HG02870 (cell line): ENCODE results near the gene HOXC10.

Source experiments
- ATAC-seq: cut with Tn5 transposase; IDR thresholded peaks from one replicate; pipeline ENCODE4 v1.9.1; 2021; ENCODE audit warnings: mild to moderate bottlenecking, moderate library complexity; ENCODE audit not compliant: unreplicated experiment

The HOXC10 gene

GRCh38 chr12:53964315-53964713 is 20.6 kb upstream of the HOXC10 start:
- no peak for ATAC-seq

DNA sequence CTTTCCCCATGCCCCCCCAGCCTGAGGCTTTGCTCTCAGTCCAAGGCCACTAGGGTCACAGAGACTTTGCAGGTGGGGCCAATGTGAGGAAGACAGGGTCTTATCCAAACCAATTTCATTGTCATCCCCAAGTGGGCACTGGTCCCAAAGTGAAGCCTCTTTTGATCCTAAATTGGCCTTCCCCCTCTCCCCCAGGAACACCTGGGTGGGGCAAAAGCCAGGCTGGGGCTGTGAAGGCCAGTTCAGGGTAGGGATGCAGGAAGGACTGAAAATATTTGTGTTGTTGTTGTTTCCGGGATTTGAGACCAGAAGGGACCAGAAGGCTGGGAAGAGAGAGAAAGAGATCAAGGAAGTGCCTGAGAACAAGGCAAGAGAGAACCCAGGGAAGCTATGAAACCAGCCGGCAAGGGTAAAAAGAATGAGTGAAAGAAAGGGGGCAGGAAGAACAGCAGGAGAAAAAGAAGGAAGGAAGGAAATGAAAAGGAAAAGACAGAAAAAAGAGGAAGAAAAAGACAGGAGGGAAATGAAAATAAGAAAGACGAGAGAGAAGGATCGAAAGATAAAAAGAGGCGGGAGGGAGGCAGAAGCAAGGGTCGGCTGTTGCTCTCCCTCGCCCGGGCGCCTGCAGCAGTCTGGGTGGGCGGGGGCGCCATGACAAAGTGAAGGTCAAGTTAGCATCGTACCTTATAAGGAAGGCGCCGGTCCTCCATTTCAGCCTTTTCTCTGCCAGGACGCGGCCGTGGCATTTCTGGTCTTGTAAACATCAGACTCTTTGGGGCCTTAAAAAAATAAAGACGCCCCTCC is 19.5 kb upstream of the HOXC10 start:
- no peak for ATAC-seq

DNA sequence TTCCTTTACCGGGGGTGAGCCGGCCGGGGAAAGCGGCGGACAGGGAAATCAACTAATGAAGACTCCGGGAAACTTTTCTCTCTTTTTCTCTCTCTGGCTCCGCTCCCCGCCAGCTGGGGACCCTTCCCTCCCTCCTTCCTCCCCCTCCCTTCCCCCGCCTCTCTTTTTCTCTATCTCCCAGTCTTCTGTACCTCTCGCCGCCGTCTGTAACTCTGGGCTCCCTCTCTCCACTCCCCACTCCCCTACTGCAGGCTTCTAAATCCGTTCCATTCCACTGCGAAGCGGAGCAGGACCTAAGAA is 18.9 kb upstream of the HOXC10 start:
- ATAC-seq = no peak

DNA sequence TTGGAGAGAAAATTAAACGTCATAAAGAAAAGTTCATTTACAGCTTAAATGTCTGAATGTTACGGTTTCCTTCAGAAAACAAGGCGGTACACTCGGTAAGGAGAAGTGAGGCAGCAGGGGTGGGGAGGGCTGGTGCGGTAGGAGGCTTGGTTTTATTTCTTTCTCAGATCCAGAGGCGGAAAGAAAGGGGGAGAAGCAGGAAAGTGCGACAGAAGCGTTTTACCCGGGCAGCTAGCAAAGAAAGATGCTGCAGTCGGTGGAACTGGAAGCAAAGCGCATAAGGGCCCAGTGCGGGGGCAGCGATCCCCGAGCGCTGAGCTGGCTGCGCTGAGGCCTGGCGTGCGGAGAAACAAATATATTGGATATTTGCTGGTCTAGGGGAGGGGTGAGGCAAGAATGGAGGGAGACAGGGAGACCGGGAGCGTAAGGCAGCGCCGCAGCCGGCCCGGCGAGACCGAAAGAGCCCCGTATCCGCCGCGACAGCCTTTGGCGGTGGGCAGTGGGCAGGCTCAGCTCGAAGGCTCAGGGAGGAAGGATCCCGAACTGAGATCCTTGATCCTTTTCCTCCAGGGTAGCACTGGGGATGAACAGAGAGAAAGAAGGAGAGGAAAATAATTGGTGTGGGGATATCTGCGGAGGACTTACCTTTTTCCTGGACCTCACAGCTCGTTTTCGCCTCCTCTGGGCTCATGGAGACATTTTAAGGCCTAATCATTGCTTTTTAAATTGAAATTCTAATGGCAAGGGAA is 18.4 kb upstream of the HOXC10 start:
- ATAC-seq = no peak

GRCh38 chr12:53967421-53967925 is 17.5 kb upstream of the HOXC10 start:
- no peak for ATAC-seq

DNA sequence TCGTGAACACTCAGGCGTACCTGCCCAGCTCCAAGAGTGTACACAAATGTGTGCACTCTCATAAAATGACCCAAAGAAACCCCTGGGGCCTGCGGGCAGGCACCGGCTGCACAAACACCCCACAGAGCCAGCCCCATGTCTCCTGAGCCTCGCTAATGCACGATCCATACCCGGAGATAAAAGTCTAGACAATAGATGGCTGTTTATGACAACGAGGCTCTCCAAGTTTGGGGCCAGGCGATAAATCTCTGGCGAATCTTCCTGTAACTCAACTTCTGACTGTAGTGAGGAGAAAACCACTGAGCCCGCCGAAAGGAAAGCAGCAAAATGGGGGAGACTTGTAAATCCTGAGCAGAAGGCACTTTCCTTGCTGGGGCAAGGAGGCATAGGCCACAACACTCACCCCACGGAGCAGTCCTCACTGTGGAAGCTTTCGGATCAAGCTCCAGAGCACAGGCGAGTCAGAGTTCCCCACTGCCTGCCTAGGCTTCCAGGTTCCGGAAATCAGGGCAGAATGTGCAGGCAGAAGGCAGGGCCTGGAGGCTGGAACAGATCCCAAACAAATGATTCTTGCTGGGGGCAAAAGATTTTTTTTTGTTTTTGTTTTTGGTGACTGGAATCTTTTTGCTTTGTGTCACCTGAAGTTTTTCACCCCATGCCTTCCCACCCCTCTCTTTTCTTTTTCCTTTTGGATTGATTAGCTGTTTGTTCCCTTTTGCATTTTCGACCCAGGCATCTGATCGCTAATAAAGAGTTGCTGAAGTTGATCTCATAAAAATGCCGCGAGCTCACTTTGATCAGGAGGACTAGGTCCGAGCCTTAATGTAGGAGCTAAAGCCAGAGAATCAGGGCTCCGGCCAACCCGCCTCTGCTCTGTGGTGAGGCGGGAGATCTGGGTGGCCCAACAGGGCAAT is 16.5 kb upstream of the HOXC10 start:
- no peak for ATAC-seq

DNA sequence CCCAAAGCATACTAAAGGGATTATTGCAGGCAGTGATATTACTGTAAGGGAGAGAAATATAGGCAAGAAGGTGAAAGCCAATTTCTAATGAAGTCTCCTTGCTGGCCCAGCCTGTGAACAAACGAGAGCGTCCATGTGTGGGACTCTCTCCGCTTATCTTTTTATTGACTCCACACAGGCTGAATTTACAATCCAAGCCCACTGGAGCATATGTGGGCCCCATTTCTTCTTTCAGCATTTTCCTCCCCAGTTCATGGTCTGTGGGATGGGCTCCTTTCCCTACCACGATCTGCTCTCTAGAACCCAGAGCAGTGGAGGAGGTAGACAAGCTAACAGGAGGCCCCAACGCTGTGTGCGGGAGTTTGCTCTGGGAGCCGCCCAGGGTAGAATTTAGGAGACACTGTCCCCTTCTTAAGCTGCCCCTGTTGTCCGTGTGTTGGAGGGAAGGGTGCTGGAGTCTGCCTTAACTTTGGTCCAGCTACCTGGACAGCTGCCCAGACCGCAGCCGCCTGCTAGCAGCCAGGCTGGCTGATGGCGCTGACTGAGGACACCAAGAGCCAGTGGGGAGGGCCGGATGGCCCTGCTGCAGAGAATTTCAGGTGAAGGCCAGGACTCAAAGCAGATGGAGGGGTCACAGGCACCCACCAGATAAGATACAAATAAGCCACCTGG is 15.2 kb upstream of the HOXC10 start:
- ATAC-seq = no peak

DNA sequence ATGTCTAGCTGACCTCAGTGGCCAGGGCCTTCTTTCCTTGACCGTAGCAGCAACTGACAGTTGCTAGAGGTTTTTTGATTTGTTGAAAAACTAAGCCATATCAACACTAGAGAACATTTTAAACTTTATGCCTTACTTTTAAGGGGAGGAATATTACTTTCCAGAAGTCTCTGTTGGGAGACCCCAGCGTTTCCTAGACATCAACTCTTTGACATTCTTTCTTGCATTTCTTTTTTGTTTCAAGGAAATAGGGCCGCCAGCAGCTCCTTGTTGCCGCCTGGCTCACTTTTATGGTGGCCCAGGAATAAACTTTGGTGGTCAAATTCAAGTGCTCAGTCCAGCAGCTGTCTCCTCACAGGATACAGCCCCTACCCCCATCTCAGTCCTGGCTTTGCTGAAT is 14.5 kb upstream of the HOXC10 start:
- no peak for ATAC-seq

DNA sequence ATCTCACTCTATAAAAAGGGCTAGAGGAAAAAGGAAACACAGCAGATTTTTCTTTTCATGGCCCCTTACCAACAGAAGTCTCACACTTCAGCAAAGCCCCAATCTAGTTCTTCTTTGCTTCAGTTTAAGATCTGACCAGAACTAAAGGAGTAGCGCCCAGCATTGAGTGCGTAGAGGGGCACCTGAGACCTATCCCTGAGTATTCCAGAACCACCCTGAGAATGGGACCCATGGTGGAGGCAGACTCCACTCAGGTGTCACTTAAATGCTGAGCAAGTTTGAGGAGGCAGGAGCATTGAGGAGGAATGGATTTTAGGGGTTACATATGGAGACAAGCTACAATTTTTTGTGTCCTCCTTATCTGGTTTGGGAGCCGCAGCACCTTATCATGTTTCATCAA is 13.8 kb upstream of the HOXC10 start:
- ATAC-seq = no peak

GRCh38 chr12:53971686-53972085 is 13.3 kb upstream of the HOXC10 start:
- no peak for ATAC-seq

DNA sequence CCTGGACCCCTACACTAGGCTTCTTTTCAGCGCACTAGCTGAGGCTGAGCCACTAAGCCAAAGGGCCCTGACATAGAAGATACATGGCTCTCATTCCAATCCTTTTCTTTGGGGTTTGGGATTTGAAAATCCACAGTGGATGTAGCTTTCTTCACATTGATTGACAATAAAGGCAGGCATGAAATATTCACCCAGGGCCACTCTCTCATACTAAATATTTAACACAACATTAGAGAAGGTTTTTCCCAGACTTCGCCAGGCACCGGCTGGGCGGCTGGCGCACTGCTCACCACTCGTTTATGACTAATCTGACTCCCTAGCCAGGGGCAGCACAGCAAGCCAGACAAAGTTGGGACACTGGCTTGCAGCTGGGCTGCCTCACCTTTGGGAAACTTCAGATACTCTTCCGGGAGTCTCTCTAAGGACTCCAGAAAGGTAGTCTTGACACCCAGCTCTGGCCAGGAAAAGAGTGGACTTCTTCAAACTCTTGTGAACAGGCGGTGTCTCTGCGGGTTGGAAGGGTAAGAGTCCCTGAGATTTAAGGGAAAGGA is 12.7 kb upstream of the HOXC10 start:
- no peak for ATAC-seq

DNA sequence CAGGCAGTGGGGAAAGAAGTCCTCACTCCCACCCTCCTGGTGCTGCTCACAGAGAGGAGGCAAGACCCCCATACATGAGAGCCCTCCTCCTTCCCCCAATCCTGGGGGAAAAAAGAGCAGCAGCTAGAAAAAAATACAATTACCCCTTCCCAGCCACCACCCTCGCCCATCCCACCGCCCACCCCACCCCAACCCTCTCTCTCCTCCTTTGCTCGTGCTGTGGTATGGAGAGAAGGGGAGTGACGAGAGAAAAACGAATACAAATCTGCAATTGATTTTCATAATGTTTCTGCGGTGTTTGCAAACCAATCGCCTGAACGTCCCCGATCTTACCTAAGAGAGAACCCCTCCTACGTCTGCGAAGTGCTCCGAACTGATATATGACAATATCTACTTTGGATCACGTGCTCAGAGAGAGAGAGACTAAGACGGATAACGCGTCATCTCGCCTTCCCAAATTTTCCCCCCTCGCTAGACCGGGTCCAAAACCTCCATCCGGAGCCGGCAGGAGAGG is 12.2 kb upstream of the HOXC10 start, which contains the start of gene HOXC11:
TSS of gene HOXC11 (plus strand) at position 405 of the 514 bp plus-strand sequence. CDS start 116 bp downstream, outside the sequence.
- ATAC-seq = no peak

DNA sequence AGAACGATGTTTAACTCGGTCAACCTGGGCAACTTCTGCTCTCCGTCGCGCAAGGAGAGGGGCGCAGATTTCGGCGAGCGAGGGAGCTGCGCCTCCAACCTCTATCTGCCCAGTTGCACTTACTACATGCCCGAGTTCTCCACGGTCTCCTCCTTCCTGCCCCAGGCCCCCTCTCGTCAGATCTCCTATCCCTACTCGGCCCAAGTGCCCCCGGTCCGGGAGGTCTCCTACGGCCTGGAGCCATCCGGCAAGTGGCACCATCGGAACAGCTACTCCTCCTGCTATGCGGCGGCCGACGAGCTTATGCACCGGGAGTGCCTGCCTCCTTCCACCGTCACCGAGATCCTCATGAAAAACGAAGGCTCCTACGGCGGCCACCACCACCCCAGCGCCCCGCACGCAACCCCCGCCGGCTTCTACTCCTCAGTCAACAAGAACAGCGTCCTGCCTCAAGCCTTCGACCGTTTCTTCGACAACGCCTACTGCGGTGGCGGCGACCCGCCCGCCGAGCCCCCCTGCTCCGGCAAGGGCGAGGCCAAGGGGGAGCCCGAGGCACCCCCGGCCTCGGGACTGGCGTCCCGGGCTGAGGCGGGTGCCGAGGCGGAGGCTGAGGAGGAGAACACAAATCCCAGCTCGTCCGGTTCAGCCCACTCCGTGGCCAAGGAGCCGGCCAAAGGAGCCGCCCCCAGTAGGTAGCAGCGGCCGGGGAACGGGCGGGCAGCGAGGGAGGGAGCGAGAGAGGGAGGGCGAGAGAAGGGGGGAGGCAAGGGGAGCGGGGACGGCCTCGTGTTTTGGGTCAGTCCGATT is 11.5 kb upstream of the HOXC10 start:
- ATAC-seq = no peak

GRCh38 chr12:53974084-53975063 is 10.6 kb upstream of the HOXC10 start, which contains the start of gene HOTAIR:
TSS of gene HOTAIR (minus strand) at chr12:53974954.
- no peak for ATAC-seq

- ATAC-seq = no peak
These were observed 9.9 kb upstream of the HOXC10 start for GRCh38 chr12:53975064-53975471.

DNA sequence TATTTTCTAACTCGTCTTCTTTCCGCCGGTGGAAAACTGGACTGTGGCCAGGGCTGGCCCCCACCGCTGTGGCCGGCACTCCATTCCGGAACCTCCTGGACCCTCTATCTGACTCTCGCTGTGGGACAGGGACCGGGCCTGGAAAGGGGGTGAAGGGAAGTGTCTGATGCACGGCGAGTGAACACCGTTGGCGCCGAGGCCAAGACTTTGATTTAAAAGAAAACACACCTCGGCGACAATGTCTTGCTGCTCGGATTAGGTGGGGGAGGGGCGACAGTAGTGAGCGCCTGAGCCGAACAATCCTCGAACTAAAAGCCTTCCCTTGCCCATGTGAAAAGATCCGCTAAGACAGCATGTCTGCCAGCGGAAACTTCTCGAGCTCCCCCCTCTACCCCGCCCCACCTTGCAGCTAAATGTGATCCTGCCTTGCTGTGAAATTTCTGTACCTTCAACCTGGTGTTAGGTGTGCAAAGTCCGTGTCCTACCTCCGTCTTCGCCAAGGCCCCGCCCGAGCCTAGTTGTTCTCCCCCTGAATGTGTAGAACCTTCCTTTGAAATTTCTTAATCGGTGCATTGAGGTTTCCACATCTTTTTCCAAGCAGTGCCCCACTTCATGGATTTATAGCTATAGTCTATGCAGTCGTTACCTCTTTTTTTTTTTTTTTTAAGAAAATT is 9.3 kb upstream of the HOXC10 start:
- ATAC-seq = no peak

DNA sequence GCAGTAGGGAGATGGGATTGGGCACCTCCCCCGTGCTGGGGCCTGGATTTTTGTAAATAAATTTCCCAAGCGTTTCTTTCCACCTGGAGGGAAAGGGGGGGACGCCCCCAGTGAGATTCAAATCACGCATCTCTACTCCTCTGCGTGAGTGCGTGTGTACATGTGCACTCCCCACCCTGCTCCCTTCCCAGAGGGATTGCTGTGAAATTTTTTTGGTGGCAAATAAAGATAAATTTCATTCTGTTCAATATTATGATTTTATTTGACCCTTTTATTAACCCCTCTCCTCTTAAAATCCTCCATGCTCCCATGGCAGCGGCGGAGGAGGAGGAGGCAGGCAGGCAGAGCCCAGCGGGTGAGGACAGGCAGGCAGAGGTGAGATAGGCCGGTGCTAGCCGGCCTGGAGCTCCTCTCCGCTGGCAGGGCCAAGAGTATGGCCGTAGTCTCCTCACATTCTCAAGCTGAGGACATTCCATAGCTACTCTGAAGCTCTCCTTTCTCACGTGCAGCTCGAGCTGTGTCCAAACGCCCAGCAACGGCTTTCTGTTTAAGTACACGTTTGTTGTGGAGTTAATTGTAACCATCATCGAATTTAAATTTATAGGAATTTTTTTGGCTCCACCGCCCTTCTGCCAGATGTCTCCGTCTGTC is 8.6 kb upstream of the HOXC10 start:
- ATAC-seq = no peak
